ENCODE results near the gene CEL. TPM values are rescaled to one million over a fixed set of nuclear protein-coding genes. Genes with fewer than 3 reads are reported as not detected.
"Not testable (repeated sequence)": the region's sequence is repeated elsewhere in the genome, so short reads cannot be mapped to it uniquely, and the experiment has no call there.

CEL gene
- total and polyA plus RNA-seq, 5 donors from 2014 or later, result 0.37 TPM; not detected in 4

DNA sequence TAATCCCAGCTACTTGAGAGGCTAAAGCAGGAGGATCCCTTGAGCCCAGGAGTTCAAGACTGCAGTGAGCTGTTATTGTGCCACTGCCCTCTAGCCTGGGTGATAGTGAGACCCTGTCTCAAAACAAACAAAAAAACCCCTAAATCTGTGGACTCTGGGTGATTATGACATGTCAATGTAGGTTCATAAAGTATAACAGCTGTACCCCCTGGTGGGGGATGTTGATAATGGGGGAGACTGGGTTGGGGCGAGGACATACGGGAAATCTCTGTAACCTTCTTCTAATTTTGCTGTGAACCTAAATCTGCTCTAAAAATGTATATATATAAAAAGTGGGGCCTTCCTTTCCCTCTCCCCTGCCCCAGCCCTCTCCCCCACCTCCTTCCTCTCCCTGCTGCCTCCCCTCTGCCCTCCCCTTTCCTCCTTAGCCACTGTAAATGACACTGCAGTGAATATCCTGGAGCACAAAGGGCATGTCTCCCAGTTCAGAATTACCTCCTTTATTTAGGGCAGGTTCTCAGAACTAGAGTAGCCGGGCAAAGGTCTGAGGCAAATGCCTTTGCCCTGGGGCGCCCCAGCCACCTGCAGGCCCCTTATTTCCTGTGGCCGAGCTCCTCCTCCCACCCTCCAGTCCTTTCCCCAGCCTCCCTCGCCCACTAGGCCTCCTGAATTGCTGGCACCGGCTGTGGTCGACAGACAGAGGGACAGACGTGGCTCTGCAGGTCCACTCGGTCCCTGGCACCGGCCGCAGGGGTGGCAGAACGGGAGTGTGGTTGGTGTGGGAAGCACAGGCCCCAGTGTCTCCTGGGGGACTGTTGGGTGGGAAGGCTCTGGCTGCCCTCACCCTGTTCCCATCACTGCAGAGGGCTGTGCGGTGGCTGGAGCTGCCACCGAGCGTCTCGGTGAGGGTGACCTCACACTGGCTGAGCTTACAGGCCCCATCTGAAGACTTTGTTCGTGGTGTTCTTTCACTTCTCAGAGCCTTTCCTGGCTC is 19.3 kb downstream of the CEL start:
- H3K36me3 Mint-ChIP-seq, result not testable (repeated sequence)

DNA sequence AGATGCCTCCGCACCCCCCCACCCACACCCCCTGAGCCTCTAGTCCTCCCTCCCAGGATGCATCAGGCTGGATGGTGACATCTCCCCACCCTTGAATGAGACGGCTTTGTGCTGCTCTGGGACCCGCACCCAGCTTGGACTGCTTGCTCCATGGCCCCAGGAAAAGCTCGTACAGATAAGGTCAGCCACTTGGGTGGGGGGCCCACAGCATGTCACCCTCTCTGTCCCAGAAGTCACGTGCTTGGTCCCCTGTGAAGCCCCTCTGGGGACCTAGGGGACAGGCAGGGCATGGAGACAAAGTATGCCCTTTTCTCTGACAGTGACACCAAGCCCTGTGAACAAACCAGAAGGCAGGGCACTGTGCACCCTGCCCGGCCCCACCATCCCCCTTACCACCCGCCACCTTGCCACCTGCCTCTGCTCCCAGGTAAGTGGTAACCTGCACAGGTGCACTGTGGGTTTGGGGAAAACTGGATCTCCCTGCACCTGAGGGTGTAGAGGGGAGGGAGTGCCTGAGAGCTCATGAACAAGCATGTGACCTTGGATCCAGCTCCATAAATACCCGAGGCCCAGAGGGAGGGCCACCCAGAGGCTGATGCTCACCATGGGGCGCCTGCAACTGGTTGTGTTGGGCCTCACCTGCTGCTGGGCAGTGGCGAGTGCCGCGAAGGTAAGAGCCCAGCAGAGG is 20.3 kb downstream of the CEL start:
- not testable (repeated sequence) for H3K9me3 Mint-ChIP-seq; H3K4me3 Mint-ChIP-seq; H3K4me3 ChIP-seq (ENCODE audit: low read depth, low read length); H3K4me1 ChIP-seq (ENCODE audit: control insufficient read depth, insufficient read depth, low read length, poor library complexity, severe bottlenecking); H3K36me3 Mint-ChIP-seq; DNase-seq; H3K36me3 ChIP-seq (ENCODE audit: control insufficient read depth, insufficient read depth, low read length); H3K27ac Mint-ChIP-seq; ATAC-seq (ENCODE audit: low read depth in 2 of 2); H3K27ac ChIP-seq (ENCODE audit: insufficient read depth, low read length, poor library complexity, severe bottlenecking); H3K27me3 Mint-ChIP-seq; H3K9me3 ChIP-seq (ENCODE audit: control insufficient read depth in 2 of 2, low read length in 2 of 2); H3K27me3 ChIP-seq (ENCODE audit: control insufficient read depth, insufficient read depth, low read length); H3K4me1 Mint-ChIP-seq

More for the DNA sequence above, 19.3 kb downstream of the CEL start:
- not testable (repeated sequence) for H3K4me1 Mint-ChIP-seq; H3K27ac Mint-ChIP-seq; H3K4me1 ChIP-seq (ENCODE audit: control insufficient read depth, insufficient read depth, low read length, poor library complexity, severe bottlenecking); H3K4me3 ChIP-seq (ENCODE audit: low read depth, low read length); ATAC-seq (ENCODE audit: low read depth in 2 of 2); H3K9me3 ChIP-seq (ENCODE audit: control insufficient read depth in 2 of 2, low read length in 2 of 2); H3K9me3 Mint-ChIP-seq; H3K27ac ChIP-seq (ENCODE audit: insufficient read depth, low read length, poor library complexity, severe bottlenecking); H3K36me3 ChIP-seq (ENCODE audit: control insufficient read depth, insufficient read depth, low read length); H3K27me3 Mint-ChIP-seq; H3K27me3 ChIP-seq (ENCODE audit: control insufficient read depth, insufficient read depth, low read length)
- peak overlapping the region in 1 of 4 donors; percentile 32 for H3K4me3 Mint-ChIP-seq
- peak in 1 of 3 donors; percentile 20 for DNase-seq

DNA sequence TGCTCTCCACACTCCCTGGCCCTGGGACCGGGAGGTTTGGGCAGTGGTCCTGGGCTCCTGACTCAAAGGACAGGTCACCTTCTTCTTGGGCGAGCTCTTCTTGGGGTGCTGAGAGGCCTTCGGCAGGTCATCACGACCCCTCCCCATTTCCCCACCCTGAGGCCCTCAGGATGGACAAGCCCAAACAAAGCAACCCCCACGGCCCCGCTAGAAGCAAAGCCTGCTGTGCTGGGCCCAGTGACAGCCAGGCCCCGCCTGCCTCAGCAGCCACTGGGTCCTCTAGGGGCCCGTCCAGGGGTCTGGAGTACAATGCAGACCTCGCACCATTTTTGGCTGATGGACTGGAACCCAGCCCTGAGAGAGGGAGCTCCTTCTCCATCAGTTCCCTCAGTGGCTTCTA is 21.9 kb downstream of the CEL start:
- H3K4me3 Mint-ChIP-seq; H3K27me3 Mint-ChIP-seq; H3K4me1 ChIP-seq (ENCODE audit: control insufficient read depth, insufficient read depth, low read length, poor library complexity, severe bottlenecking); H3K36me3 ChIP-seq (ENCODE audit: control insufficient read depth, insufficient read depth, low read length); H3K4me1 Mint-ChIP-seq; H3K4me3 ChIP-seq (ENCODE audit: low read depth, low read length); H3K36me3 Mint-ChIP-seq; H3K27me3 ChIP-seq (ENCODE audit: control insufficient read depth, insufficient read depth, low read length); H3K27ac Mint-ChIP-seq; H3K9me3 Mint-ChIP-seq; H3K9me3 ChIP-seq (ENCODE audit: control insufficient read depth in 2 of 2, low read length in 2 of 2); ATAC-seq (ENCODE audit: low read depth in 2 of 2); H3K27ac ChIP-seq (ENCODE audit: insufficient read depth, low read length, poor library complexity, severe bottlenecking); DNase-seq: not testable (repeated sequence)

DNA sequence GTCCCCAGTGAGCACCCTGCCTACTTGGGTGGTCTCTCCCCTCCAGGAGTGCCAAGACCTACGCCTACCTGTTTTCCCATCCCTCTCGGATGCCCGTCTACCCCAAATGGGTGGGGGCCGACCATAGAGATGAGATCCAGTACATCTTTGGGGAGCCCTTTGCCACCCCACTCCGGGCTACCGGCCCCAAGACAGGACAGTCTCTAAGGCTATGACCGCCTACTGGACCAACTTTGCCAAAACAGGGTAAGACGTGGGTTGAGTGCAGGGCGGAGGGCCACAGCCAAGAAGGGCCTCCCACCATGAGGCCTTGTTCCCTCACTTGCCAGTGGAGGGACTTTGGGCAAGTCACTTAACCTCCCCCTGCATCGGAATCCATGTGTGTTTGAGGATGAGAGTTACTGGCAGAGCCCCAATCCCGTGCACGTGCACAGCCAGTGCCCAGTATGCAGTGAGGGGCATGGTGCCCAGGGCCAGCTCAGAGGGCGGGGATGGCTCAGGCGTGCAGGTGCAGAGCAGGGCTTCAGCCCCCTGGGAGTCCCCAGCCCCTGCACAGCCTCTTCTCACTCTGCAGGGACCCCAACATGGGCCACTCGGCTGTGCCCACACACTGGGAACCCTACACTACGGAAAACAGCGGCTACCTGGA is 24.6 kb downstream of the CEL start:
- H3K36me3 Mint-ChIP-seq; H3K36me3 ChIP-seq (ENCODE audit: control insufficient read depth, insufficient read depth, low read length); DNase-seq; H3K9me3 ChIP-seq (ENCODE audit: control insufficient read depth in 2 of 2, low read length in 2 of 2); H3K4me1 Mint-ChIP-seq; H3K27me3 Mint-ChIP-seq; H3K4me3 ChIP-seq (ENCODE audit: low read depth, low read length); ATAC-seq (ENCODE audit: low read depth in 2 of 2); H3K27me3 ChIP-seq (ENCODE audit: control insufficient read depth, insufficient read depth, low read length); H3K9me3 Mint-ChIP-seq; H3K27ac ChIP-seq (ENCODE audit: insufficient read depth, low read length, poor library complexity, severe bottlenecking); H3K4me1 ChIP-seq (ENCODE audit: control insufficient read depth, insufficient read depth, low read length, poor library complexity, severe bottlenecking); H3K4me3 Mint-ChIP-seq; H3K27ac Mint-ChIP-seq: not testable (repeated sequence)

DNA sequence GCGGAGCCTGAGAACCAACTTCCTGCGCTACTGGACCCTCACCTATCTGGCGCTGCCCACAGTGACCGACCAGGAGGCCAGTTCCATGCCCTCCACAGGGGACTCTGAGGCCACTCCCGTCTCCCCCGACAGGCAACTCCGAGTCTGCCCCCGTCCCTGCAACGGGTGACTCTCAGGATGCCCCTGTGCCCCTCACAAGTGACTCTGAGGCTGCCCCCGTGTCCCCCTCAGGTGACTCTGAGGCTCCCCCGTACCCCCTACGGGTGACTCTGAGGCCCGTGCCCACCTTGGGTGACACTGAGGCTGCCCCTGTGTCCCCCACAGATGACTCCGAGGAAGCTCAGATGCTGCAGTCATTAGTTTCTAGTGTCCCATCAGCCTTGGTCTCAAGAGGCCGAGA is 25.1 kb downstream of the CEL start:
- ATAC-seq (ENCODE audit: low read depth in 2 of 2), result no peak
- H3K27me3 Mint-ChIP-seq, result peaks cover under 1% of the 10 kb centered on the region
- no peaks in the 10 kb centered on the region for H3K9me3 ChIP-seq (ENCODE audit: control insufficient read depth in 2 of 2, low read length in 2 of 2)

DNA sequence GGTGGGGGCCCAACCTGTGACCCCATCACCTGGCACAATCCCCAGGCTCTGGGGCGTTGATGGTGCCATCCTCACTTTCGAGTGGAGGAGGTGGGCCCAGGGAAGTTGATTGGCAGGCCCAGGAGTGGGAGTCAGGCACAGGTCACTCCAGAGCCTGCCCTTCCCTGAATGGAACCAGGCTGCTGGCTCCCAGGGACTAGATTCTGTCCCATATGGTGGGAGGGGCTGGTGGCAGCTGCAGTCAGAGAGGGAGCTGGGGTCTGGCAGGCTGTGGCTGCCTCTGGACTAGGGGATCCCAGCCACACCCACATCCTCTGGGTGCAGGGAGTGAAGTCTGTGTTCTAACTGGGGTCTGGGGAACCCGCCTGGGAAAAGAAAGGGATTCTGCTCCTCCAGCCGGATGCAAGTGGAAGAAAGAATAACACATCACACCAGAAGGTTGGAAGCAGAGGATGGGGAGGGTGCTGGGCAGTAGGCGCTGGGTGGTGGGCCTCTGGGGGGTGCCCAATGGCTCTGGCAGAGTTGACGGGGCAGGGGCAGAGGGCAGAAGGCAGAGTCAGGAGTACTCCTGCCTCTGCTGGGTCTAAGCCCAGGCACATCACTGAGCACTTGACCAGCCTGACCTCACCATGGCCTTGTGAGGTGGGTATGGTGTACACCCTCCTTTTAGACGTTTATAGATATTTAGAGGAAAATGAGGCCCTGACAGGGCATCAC is 25.8 kb downstream of the CEL start:
- H3K27ac Mint-ChIP-seq, result peak overlapping the region in 1 of 3 donors; percentile 60
- Histone ChIP-seq H3K4me3 (ENCODE audit: low read depth, low read length) (no peak overlapping the region), H3K36me3 (ENCODE audit: control insufficient read depth, insufficient read depth, low read length) (no peaks in the 10 kb centered on the region), H3K9me3 (ENCODE audit: control insufficient read depth in 2 of 2, low read length in 2 of 2) (no peaks in the 10 kb centered on the region), H3K4me1 (ENCODE audit: control insufficient read depth, insufficient read depth, low read length, poor library complexity, severe bottlenecking) (no peaks in the 10 kb centered on the region), H3K27me3 (ENCODE audit: control insufficient read depth, insufficient read depth, low read length) (no peaks in the 10 kb centered on the region), H3K27ac (ENCODE audit: insufficient read depth, low read length, poor library complexity, severe bottlenecking) (no peak overlapping the region)
- no peak for ATAC-seq (ENCODE audit: low read depth in 2 of 2)
- no peak for DNase-seq
- no peak overlapping the region for H3K4me3 Mint-ChIP-seq
- H3K9me3 Mint-ChIP-seq, result no peaks in the 10 kb centered on the region
- no peaks in the 10 kb centered on the region for H3K27me3 Mint-ChIP-seq
- peaks cover 0 to 5% (median 0%) of the 10 kb centered on the region in 4 donors for H3K4me1 Mint-ChIP-seq
- no peaks in the 10 kb centered on the region for H3K36me3 Mint-ChIP-seq

More for the DNA sequence above, 25.1 kb downstream of the CEL start:
- H3K4me1 ChIP-seq (ENCODE audit: control insufficient read depth, insufficient read depth, low read length, poor library complexity, severe bottlenecking), result no peaks in the 10 kb centered on the region
- H3K36me3 ChIP-seq (ENCODE audit: control insufficient read depth, insufficient read depth, low read length), result no peaks in the 10 kb centered on the region
- Mint-ChIP-seq H3K4me3 (no peak overlapping the region), H3K27ac (no peak overlapping the region), H3K4me1 (no peaks in the 10 kb centered on the region), H3K36me3 (no peaks in the 10 kb centered on the region), H3K9me3 (no peaks in the 10 kb centered on the region)
- no peaks in the 10 kb centered on the region for H3K27me3 ChIP-seq (ENCODE audit: control insufficient read depth, insufficient read depth, low read length)
- no peak overlapping the region for H3K4me3 ChIP-seq (ENCODE audit: low read depth, low read length)
- H3K27ac ChIP-seq (ENCODE audit: insufficient read depth, low read length, poor library complexity, severe bottlenecking), result no peak overlapping the region
- DNase-seq, result no peak

DNA sequence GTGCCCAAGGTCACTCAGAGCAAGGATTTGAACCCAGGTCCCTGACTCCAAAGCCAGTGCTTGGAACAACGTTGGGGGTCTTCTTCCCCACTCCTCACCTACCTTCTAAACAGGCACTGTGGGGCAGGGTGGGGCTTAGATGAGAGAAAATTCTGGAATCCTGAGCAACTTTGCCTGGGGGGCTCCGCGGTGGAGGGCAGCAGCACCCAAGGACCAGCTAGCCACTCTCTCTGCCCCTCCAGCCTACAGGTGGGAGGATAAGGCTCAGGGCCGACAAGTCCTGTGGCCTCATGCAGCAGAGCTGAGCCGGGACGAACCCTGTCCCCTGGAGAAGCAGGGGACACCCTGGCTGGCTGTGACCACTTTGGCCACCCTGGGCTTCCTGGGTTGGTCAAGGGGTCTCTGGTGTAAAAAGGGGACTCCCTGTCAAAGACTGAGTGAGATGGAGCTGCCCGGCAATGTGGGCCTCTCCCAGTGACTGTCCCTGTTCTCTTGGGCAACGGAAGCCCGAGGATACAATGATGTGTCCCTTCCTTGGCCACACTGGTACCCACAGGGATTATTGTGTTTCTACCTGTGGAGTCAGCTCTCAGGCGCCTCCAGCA is 26.5 kb downstream of the CEL start:
- no peaks in the 10 kb centered on the region for H3K9me3 Mint-ChIP-seq
- H3K4me1 ChIP-seq (ENCODE audit: control insufficient read depth, insufficient read depth, low read length, poor library complexity, severe bottlenecking), result no peaks in the 10 kb centered on the region
- H3K36me3 ChIP-seq (ENCODE audit: control insufficient read depth, insufficient read depth, low read length), result no peaks in the 10 kb centered on the region
- no peaks in the 10 kb centered on the region for H3K9me3 ChIP-seq (ENCODE audit: control insufficient read depth in 2 of 2, low read length in 2 of 2)
- no peaks in the 10 kb centered on the region for H3K36me3 Mint-ChIP-seq
- no peaks in the 10 kb centered on the region for H3K27me3 ChIP-seq (ENCODE audit: control insufficient read depth, insufficient read depth, low read length)
- no peaks in the 10 kb centered on the region for H3K27me3 Mint-ChIP-seq
- ATAC-seq (ENCODE audit: low read depth in 2 of 2) (no peak), DNase-seq (no peak)
- H3K4me3 Mint-ChIP-seq, result no peak overlapping the region
- H3K4me1 Mint-ChIP-seq, result peaks cover 0 to 5% (median 0%) of the 10 kb centered on the region in 4 donors
- H3K4me3 ChIP-seq (ENCODE audit: low read depth, low read length), result no peak overlapping the region
- no peak overlapping the region for H3K27ac ChIP-seq (ENCODE audit: insufficient read depth, low read length, poor library complexity, severe bottlenecking)
- H3K27ac Mint-ChIP-seq, result peak overlapping the region in 1 of 3 donors; percentile 60

Measured in CD4-positive, CD25-positive, alpha-beta regulatory T cell (primary cell).